Natural killer cell (primary cell): ENCODE results near the gene VAC14. TPM values are rescaled to one million over a fixed set of nuclear protein-coding genes. Genes with fewer than 3 reads are reported as not detected.

Source experiments
- ATAC-seq, 3 donors: fragments of 150-1000 bp in 2 of 3; fragments of 200-7000 bp in 1 of 3; cut with Tn5 transposase; 1 replicate in 1 of 3; 2 replicates in 2 of 3; pipeline ENCODE4 v1.10.0; 2021; ENCODE audit warnings: mild to moderate bottlenecking in 2 of 3, moderate library complexity in 2 of 3
- DNase-seq, 2 donors: peaks; one replicate each; pipeline versions ENCODE4 v3.0.0 to v3.0.0-alpha.2; 2013 to 2021; ENCODE audit warnings: mixed read lengths in 1 of 2
- H3K27ac ChIP-seq: one replicate; pipeline ENCODE4 v1.5.1; 2013; ENCODE audit warnings: mild to moderate bottlenecking, low read length
- H3K27me3 ChIP-seq: one replicate; pipeline ENCODE4 v1.6.1; 2013; ENCODE audit warnings: low read length; ENCODE audit not compliant: control insufficient read depth, insufficient read depth
- H3K36me3 ChIP-seq: one replicate; pipeline ENCODE4 v1.6.1; 2013; ENCODE audit warnings: low read length; ENCODE audit not compliant: control insufficient read depth, insufficient read depth
- H3K4me1 ChIP-seq: one replicate; pipeline ENCODE4 v1.6.1; 2013; ENCODE audit warnings: low read length; ENCODE audit not compliant: control insufficient read depth, insufficient read depth
- H3K4me3 ChIP-seq: one replicate; pipeline ENCODE4 v1.5.1; 2013; ENCODE audit warnings: low read length
- H3K9me3 ChIP-seq: one replicate; pipeline ENCODE4 v1.6.1; 2013; ENCODE audit warnings: low read length; ENCODE audit not compliant: control insufficient read depth, insufficient read depth
- H3K27ac Mint-ChIP-seq, 2 donors: one replicate each; pipeline ENCODE4 v1.8.0; 2022; ENCODE audit warnings: mild to moderate bottlenecking in 2 of 2, mixed read lengths in 2 of 2, moderate library complexity in 1 of 2
- H3K27me3 Mint-ChIP-seq, 2 donors: one replicate each; pipeline ENCODE4 v1.8.0; 2022; ENCODE audit warnings: low read depth in 2 of 2, mixed read lengths in 2 of 2
- H3K36me3 Mint-ChIP-seq: one replicate; pipeline ENCODE4 v1.8.0; 2022; ENCODE audit warnings: mixed read lengths
- H3K4me1 Mint-ChIP-seq, 2 donors: one replicate each; pipeline ENCODE4 v1.8.0; 2022; ENCODE audit warnings: mixed read lengths in 2 of 2
- H3K4me3 Mint-ChIP-seq: one replicate; pipeline ENCODE4 v1.8.0; 2022; ENCODE audit warnings: mild to moderate bottlenecking, moderate library complexity, mixed read lengths
- H3K9me3 Mint-ChIP-seq, 2 donors: one replicate each; pipeline ENCODE4 v1.8.0; 2022; ENCODE audit warnings: mixed read lengths in 2 of 2
- WGBS: methylation state at CpG from one replicate; pipeline ENCODE4 v1.1.7; 2013; ENCODE audit warnings: missing lambda C conversion rate; ENCODE audit not compliant: insufficient coverage; 5-methylcytosine and 5-hydroxymethylcytosine counted together
- intact Hi-C: fragments of 100-400 bp; cut with micrococcal nuclease; formaldehyde crosslinking; loops from one replicate; pipeline ENCODE4 v1.14.2; 2022
- total RNA-seq, 4 donors: library from RNA; stranded (reverse); fragments of 120-200 nt in 1 of 4; gene quantifications; one replicate each; pipeline versions ENCODE4 v1.2.3 to v1.2.4, GENCODE V29; 2013 to 2022
- TF ChIP-seq, protein P1 (sequence below): fragments of 200-600 bp; IDR thresholded peaks from one replicate; pipeline ENCODE4 v1.8.0; 2022; ENCODE audit warnings: antibody characterized with exemption

VAC14 gene
- total RNA-seq, 3 donors from 2014 or later (not counting 1 experiment from before 2014, with no cell fraction given) = 33.9 to 45.6 (median 43.4) TPM

DNA sequence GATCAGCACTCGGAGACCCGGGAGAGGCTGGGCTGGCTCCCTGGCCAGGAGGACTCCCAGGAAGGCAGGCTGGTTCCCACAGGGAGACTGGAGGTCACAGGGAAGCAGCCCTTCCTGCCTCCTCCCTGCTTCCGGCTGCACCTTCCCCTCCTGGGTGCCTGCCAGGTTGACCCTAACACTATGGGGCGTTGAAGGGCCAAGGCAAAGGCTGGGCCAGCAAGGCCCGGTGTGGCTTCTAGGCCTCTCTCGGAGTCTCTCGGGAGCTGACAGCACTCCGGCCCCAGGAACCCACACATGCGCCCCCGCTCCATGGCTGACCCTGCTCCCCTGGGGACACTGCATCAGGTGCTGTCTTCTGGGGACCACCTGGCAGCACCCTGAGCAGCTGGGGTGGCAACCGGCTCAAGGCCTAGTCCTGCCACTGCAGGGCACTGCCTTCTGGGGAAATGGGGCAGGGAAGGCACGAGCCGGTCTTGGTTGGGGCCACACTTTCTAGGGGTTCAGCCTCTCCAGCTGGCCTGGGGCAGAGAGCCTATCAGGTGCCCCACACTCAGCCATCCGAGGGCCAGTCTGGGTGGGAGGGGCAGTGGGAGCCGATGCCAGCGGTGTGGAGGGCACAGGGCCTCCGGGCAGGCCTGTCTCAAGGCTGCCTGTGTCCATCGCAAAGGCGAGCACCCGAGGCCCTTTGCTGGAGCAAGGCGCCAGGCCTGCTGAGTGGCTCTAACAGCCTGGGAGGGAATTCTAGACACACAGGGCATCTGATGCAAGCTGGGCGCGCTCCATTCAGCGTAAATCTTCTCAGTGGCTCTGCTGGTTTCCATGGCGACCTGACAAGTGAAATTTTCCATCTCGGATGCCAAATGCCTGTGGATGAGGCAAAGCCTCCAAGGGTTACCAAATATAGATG, 109.5 kb downstream of the VAC14 start:
- no peaks in the 10 kb centered on the region for H3K9me3 ChIP-seq
- no peak overlapping the region for H3K27ac ChIP-seq
- H3K36me3 Mint-ChIP-seq = no peaks in the 10 kb centered on the region
- ATAC-seq = no peak
- H3K36me3 ChIP-seq = no peaks in the 10 kb centered on the region
- H3K4me1 Mint-ChIP-seq = peaks cover 0 to 17% of the 10 kb centered on the region in 2 donors
- H3K27me3 Mint-ChIP-seq = peaks cover 0 to 2% of the 10 kb centered on the region in 2 donors
- no peaks in the 10 kb centered on the region for H3K27me3 ChIP-seq
- intact Hi-C loops = no loop called here
- H3K4me3 ChIP-seq = no peak overlapping the region
- TF ChIP-seq, protein P1, sequence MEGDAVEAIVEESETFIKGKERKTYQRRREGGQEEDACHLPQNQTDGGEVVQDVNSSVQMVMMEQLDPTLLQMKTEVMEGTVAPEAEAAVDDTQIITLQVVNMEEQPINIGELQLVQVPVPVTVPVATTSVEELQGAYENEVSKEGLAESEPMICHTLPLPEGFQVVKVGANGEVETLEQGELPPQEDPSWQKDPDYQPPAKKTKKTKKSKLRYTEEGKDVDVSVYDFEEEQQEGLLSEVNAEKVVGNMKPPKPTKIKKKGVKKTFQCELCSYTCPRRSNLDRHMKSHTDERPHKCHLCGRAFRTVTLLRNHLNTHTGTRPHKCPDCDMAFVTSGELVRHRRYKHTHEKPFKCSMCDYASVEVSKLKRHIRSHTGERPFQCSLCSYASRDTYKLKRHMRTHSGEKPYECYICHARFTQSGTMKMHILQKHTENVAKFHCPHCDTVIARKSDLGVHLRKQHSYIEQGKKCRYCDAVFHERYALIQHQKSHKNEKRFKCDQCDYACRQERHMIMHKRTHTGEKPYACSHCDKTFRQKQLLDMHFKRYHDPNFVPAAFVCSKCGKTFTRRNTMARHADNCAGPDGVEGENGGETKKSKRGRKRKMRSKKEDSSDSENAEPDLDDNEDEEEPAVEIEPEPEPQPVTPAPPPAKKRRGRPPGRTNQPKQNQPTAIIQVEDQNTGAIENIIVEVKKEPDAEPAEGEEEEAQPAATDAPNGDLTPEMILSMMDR = no peak
- no peak overlapping the region for H3K4me3 Mint-ChIP-seq
- no peak for DNase-seq
- WGBS = 98% methylated on average over 26 of the region's 26 CpGs
- H3K9me3 Mint-ChIP-seq = no peaks in the 10 kb centered on the region
- H3K4me1 ChIP-seq = peaks cover 14% of the 10 kb centered on the region
- H3K27ac Mint-ChIP-seq = no peak overlapping the region

DNA sequence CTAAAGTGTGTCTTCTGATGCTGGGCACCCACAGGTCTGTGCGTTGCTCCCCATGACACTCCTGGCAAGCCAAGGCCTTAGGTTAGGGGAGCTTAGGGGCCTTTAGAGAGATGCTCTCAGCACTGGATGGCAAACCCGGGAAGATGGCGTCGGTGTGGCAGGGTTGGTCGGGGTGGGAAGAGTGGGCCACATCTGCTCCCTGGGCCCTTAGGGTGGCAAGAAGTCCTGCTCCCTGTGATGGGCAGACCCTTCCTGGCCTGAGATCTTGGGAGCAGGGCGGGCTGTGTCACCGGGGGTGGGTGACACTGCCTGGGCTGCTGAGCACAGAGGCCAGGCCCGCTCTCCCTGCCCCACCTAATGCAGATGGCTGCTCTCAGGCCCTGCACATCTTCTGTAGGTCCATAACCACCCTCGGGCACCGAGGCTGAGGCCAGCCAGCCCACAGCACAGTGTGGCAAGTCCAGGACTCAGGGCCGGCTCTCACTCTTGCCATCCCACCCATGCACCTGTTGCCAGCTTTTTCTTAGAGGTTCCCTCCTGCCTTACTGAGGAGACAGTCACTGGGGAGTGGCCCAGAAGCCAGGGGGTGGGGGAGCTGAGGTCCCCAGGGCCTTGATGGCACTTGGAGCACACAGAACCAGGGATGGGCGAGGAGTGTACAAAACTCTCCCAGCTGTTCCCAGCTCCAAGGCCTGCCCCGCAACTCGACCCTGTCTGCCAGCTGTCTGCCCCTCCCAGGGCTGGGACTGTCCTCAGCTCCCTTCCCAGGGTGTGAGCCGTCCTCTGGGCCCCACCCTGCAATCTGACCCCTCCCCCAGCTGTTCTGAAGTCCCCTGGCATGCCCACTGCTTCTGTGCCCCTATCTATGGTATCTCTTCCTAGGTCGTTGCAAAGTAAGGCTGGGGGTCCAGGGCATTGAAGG, 110.7 kb downstream of the VAC14 start:
- ATAC-seq (no peak), DNase-seq (no peak)
- H3K27me3 ChIP-seq = peaks cover 1% of the 10 kb centered on the region
- no peaks in the 10 kb centered on the region for H3K9me3 Mint-ChIP-seq
- no peaks in the 10 kb centered on the region for H3K36me3 ChIP-seq
- no peaks in the 10 kb centered on the region for H3K36me3 Mint-ChIP-seq
- no peaks in the 10 kb centered on the region for H3K9me3 ChIP-seq
- no peak overlapping the region for H3K27ac Mint-ChIP-seq
- intact Hi-C loops = no loop called here
- H3K27me3 Mint-ChIP-seq = peaks cover 0 to 2% of the 10 kb centered on the region in 2 donors
- TF ChIP-seq, protein P1 = no peak
- H3K27ac ChIP-seq = no peak overlapping the region
- peaks cover 3% of the 10 kb centered on the region for H3K4me1 ChIP-seq
- H3K4me3 ChIP-seq = no peak overlapping the region
- H3K4me1 Mint-ChIP-seq = peaks cover 0 to 7% of the 10 kb centered on the region in 2 donors
- 94% methylated on average over 16 of the region's 16 CpGs for WGBS
- no peak overlapping the region for H3K4me3 Mint-ChIP-seq

DNA sequence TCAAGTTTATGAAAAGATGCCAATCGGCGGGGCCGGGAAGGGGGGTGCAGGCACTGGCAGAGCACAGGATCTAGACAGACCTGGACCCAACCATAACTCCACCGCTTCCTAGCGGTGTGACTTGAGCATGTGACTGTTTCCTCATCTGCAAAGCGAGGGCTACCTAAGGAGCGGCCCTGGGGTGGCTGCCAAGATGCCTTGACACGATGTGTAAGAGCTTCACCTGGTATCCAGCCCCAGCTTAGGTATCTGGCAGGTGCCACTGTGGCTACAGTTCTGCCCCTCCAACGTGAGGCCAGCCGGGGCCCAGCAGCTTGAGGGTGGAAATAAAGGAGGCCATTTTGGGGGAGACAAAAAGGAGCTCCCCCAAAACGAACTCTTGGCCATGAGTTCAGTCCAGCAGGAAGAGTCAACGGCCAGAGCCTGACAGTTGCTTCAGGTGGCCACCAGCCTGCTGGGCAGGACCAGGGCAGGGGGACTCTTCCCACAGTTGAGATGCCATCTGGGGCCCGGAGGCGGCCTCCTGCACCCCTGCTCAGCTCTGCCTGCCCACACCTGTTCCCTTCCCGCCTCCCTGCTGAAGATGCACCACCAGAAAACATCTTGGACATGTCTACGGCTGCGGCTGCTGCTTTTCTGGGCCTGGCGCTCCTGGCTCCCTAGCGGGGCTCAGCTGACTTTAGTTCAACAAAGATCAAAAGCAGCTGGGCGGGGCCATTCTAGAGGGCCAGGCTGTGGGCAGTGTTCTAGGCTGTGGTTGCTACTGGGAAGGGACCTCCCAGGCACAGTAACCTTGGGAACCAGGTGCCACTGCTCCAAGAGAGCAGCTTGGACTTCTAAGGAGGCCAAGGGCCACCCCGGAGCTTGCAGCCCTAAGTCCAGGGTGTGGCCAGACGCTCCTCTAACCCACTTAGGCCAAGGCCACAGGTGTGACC, 111.7 kb downstream of the VAC14 start:
- ATAC-seq (no peak), DNase-seq (no peak)
- intact Hi-C loops = no loop called here
- Mint-ChIP-seq H3K27me3 (peaks cover 0 to 2% of the 10 kb centered on the region in 2 donors), H3K4me1 (peaks cover 0 to 9% of the 10 kb centered on the region in 2 donors), H3K36me3 (no peaks in the 10 kb centered on the region), H3K4me3 (no peak overlapping the region), H3K9me3 (no peaks in the 10 kb centered on the region), H3K27ac (no peak overlapping the region)
- H3K27me3 ChIP-seq = peaks cover 8% of the 10 kb centered on the region
- 87% methylated on average over 22 of the region's 22 CpGs for WGBS
- H3K27ac ChIP-seq = no peak overlapping the region
- TF ChIP-seq, protein P1 = no peak
- peaks cover 7% of the 10 kb centered on the region for H3K4me1 ChIP-seq
- no peaks in the 10 kb centered on the region for H3K36me3 ChIP-seq
- H3K9me3 ChIP-seq = no peaks in the 10 kb centered on the region
- no peak overlapping the region for H3K4me3 ChIP-seq
